GM18907 (cell line): ENCODE results near the gene MIPEP.
"Not testable (repeated sequence)": the region's sequence is repeated elsewhere in the genome, so short reads cannot be mapped to it uniquely, and the experiment has no call there.

Experiments used
- ATAC-seq: cut with Tn5 transposase; IDR thresholded peaks from one replicate; pipeline ENCODE4 v1.9.1; 2021; ENCODE audit warnings: mild to moderate bottlenecking, moderate library complexity; ENCODE audit not compliant: unreplicated experiment

The MIPEP gene

DNA sequence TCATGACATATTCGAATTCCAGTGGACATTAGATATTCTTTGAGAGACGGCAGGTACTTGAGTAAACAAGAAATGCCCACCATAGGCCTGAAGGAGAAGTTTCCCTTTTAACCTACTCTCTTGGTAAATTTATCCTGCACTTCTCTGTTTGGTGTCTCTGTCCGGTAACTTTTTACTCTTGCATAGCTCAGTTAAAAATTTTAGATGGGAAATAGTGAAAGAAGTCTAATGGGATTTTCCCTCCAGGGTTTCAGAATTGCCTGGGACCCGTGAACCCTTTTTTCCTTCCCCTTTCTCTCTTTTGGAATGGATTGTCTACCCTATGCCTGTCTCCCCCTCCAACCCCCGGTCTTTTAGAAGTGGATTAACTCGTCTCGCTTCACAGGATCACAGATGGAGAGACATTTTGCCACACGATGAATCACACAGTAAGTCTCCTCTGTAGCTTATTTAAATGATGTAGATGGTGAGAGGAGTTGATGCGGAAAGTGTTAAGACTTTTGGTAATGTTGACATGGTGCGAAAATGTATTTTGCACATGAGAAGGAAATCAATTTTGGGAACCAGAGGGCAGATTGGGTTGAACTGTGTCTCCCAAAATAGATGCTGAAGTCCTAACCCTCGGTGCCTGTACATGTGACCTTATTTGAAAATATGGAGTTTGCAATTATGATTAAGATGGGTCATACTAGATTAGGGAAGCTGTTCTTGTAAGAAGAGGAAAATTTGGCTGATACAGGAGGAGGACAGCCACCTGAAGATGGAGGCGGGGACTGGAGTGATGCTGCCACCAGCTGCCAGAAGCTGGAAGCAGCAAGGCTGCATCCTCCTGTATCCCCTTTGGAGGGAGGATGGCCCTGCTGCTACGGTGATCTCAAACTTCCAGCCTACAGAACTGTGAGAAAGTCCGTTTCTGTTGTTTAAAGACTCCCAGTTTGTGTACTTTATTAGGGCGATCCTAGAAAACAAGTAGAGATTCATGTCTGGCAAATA lies 711 bp upstream of the MIPEP start:
- ATAC-seq, result peak; percentile 18

DNA sequence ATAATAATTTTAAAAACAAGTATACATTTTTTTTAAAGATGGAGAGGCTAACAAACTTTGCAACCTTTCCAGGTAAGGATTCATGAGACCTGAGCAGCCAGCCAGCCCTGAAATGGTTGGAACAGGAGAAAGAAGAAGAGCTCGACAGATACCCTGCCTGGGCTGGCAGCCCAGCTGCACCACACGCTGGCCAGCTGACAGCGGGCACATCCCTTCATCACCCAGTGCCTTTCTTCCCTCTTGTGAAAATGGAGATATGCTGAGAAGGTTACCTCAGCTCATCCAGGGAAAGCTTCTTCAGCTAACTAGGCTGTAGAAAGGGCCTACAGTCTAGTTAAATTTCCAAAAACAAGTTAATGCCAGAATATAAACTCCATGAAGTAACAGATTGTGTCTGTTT lies 4.8 kb downstream of the MIPEP start:
- not testable (repeated sequence) for ATAC-seq

DNA sequence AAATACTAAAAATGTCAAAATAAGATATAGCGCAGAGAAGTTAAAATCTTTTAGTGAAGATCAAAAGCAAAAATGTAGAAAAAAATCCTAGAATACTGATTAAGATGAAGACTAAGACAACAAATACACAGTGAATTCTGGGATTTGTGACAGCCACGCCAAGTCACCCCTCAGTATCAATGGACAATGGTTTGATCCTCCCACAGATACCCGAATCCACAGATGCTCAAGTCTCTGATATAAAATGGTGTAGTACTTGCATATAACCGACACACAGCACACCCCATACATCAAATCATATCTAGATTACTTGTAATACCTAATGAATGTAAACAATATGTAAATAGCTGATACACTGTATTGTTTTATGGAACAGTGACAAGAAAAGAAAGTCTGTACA lies 5.9 kb downstream of the MIPEP start:
- no peak for ATAC-seq

DNA sequence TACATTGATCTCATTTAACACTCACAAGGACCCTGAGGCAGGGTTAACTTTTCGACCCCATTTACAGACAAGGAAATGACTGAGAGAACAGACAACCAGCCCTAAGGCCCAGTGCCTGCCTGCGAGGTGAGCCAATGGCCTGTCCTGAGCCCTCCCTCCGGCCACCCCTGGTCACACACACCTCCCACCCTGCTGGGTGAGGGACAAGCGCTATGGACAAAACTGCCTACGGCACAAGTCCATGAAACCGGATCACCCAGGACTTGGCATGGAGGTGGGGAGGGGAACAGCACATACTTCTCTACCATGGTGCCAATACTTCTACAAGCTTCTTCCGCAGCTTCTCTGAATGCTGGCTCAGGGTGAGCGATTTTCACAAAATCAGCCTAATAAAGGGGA lies 7.8 kb downstream of the MIPEP start:
- not testable (repeated sequence) for ATAC-seq

DNA sequence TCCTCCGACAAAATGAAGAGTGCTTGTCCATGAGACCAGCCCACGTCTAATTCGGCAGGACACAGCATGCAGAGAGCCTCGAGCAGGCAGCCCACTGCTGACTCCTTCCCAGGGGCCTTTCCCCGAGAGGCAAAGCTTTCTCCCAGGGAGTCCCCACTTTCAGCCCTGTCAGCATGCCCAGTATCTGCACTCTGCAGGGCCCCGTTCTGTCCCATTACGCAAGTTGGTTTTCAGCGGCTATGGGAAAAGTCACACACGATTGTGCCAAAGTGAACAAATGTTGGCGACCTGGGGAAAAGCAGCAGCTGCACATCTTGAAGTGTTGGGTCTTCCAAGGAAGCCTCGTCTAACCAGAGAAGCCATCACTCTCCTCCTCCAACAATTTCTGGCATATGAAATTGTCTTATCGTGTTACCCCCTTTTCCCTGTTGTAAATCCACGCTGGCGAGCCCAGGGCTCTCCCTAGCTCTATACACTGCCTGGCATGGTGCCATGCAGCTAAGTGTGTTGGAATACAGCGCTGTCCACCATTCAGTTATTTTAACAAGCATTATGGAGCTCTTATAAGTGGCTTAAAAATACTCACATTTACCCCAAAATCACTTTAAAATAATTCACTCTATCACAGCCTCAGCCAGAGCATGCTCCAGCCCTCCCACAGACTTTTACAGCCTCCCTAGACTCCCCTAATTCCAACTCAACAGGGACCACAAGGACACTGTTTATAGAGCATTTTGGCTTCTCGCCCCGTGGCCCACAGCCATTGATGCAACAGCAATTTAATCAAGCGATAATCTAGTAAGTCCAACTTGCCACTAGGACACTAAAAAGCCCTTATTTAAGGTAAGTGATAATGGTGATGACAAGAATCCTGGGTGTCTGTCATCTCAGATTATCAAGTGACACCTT lies 8.5 kb downstream of the MIPEP start:
- not testable (repeated sequence) for ATAC-seq

DNA sequence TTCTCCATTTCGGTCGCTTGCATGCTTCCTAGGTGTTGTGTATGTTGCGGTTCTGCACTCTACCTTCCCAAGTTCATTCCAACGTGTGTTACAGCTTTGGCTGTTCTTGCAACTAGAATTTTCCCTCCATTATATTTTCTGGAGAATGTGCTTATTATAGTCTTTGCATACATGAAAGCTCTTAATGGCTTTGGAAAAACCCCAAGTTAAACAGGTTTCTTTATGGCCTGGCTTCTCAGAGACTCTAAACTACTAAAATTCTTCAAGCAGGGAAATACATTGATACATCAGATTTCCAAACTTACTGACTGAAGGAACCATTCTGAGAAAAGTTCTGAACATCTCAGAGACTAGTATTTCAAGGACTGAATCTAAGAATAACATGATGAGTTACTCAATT lies 11.9 kb downstream of the MIPEP start:
- no peak for ATAC-seq

DNA sequence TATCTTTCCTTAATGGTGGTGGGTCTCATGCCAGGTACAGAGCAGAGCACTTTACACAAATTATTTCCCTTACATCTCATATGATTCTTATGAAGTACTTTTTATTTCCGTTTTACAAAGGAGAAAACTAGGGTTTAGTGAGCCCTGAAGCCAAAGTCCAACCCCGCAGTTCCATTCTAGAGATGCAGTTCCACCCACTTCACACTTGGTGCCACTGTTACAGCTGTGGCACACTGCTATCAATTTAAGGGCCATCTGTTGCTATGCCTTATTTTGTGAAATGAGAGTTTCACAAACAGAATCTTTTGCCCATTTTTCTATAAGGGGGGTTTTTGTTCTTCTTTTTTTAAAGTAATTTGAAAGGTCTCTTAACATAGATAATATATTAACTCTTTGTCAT lies 12.9 kb downstream of the MIPEP start:
- peak; percentile 57 for ATAC-seq

DNA sequence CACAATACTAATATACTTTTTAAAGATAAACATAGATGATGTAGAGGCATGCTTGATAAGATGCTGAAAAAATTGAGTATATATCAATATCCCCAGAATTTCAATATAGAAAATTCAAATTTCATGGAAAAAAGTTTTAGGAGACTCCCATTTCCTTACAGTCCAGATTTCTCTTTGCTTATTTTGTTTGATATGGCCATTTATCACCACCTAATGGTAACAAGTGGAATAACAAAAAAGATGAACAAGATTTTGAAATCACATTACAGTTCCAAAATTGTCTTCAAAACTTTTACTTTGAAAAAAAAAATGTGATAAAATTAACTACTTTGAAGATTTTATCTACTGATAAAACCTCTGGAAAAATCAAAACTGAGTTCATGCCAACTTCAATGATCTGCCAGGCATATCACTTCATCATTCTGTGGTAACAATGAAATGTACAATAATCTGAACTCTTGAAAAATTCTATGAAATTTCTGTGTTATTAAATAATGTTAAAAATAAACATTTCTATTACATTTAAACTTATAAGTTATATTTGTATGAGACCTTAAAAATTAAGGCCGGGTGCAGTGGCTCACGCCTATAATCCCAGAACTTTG lies 17.5 kb downstream of the MIPEP start:
- no peak for ATAC-seq

DNA sequence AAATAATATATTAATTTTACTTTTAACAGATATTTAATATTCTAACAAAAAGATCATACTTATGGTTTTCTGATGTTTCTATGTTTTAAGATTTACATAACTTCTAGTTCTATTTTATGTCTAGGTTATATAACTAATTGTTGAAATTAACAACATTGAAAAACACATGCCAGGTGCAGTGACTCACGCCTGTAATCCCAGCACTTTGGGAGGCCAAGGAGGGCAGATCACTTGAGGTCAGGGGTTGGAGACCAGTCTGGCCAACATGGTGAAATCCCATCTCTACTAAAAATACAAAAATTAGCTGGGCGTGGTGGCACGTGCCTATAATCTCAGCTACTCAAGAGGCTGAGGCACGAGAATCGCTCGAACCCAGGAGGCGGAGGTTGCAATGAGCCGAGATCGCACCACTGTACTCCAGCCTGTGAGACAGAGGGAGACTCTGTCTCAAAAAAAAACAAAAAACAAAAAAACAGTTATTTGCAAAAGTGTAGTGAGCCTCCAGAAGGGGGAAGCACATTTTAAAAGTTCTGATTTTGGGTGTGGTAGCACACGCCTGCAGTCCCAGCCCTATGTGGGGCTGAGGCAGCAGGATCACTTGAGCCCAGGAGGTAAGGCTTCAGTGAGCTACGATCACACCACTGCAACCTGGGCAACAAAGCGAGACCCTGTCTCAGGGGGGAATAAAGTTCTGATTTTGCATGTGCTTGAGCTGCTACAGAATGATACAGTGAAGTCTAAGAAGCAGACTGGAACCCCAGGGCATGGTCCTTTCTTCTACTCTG lies 18.7 kb downstream of the MIPEP start:
- no peak for ATAC-seq

DNA sequence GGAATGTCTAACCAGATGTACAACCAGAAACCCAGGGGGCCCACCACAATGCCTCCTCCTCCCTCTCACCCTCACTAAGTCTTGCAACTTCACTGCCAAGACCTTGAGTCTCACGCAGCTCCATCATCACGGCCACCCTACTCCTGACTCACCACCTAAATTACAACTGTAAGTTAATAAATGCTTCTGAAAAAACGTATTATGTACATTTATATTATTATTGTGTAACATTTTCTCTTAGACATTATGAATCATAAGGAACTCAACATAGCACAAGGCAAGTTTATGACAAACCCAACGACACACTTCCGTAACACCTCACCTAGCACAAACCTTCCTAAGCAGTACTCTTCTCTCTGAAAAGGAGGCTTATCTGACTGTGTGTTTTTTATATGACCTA lies 20.7 kb downstream of the MIPEP start:
- ATAC-seq, result no peak

DNA sequence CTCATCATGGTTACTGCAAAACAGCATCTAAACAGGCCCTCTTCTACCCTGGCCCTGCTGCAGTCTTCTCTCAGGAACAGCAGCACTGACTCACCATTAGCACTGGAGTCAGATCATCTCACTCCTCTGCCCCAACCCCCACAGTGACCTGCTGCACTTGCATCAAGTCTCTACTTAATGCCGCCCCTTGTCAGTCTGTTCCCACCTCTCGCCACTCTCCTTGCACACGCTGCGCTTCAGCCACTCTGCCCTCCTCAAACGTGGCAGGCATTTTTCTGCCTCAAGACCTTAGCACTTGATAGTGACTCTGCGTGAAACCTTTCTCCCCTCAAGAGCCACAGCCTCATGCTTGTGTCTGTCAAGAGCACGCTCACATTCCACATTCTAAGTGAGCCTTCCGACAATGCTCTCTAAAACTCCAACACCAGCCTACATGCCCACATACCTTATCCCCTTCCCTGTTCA lies 22.1 kb downstream of the MIPEP start:
- ATAC-seq, result no peak

DNA sequence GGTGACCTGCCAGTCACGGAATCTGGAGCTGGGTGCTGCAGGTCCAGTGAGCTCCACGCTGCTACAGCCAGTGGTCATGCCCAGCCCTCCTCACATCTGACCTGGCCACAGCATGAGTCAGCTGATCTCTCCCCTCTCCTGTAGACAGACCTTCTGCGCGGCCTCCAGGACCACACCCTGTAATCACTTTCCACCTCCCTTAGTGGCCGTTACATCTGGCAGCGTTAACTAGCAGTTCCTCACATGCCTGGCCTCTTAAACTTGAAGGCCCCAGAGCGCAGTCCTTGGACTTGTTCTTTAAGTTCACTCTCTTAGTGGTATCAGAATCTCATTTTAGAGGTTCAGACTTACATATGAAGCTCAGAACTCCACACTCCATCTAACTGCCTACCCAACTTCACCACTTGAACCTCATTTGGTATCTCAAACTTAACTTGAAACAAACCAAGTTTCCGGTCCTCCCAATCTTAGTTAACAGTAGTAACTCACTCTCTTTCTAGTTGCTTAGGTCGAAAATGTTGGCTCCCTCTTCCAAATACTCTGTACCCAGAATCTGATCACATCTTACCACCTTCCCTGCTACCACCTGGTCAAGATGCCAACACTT lies 22.7 kb downstream of the MIPEP start:
- no peak for ATAC-seq

DNA sequence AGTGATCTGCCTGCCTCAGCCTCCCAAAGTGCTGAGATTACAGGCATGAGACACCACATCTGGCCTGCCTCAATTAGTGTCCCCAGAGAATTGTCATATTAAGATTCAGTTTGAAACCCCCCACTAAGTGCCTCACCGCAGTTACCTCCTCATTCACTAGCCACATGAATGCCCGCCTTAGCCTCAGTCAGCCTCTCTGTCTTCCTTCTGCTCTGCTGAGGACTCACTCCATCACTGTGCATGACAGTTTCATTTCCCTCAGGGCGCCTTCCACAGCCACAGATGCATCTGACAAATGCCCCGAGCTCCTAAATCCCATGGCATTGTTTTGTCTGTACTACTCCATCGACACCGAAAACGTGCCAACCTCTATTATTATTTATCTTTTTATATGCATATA lies 23.3 kb downstream of the MIPEP start:
- ATAC-seq, result no peak

DNA sequence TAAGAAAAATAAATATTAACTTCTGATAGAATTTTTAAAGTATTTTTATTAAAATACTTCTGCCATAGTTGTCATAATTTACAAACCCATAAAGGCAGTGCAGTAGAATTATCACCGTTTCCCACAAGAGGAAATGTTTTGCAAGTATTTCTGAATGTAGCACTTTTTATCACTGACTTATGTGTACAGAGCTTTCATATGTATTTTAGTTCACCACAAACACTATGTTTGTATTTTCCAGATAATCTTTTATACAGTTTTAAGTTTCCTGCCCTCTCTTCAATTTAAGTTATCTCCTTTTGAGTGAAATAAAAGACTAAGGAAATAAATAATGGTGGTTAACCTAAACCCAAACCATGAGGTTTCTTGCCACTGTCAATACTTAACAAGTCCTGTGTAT lies 24.2 kb downstream of the MIPEP start:
- no peak for ATAC-seq

DNA sequence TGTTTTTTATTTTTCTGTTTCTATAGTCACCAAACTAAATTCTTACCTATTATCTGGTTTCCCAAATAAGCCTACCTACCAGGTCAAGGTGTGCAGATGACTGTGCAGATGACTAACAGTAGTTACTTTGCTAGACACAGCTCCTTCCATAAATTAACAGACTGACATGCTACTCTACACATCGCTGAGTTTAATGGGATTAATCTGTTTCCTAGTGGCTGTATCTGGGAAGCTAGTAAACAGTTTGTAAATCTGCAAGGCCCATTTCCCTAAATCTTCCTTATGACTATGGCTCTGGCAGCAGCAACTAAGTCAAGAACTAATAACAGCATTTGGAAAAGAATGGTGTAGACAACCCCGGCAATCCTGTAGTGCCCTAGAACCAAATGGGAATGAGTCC lies 27.9 kb downstream of the MIPEP start:
- ATAC-seq, result no peak

DNA sequence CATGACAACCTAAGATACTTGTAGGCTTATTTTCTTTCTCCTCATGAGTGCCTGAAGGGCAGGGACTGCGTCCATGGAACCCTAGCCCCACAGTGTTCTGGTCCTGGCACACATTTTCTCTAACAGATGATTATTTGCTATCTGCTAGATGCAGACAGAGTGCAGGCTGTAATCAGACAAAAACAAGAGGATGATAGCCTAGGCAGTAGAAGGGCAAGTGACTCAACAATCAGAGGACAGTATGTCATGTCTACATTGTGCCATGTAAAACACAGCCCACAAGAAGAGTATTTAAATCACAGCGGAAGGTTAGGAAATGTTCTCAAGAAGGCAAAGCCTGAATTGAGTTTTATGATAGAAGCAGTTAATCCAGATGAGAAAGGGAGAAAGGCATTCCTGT lies 29.3 kb downstream of the MIPEP start:
- ATAC-seq, result no peak

DNA sequence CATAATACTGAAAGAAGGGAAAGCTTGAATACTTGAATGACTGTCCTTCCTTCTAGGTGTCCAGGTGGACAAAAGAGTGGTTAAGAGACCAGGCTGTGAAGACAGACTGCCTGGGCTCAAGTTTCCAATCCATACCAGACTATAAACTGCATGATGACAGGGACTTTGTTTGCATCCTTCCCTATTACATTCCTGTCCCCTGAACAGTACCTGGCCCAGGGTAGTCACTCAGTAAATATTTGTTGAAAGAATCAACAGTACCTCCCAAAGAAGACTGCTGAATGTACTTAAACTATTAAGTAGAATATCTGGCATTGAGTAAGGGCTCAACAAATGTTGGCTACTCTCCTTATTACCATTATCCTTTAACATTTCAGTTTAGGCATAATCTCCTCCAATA lies 29.7 kb downstream of the MIPEP start:
- no peak for ATAC-seq

DNA sequence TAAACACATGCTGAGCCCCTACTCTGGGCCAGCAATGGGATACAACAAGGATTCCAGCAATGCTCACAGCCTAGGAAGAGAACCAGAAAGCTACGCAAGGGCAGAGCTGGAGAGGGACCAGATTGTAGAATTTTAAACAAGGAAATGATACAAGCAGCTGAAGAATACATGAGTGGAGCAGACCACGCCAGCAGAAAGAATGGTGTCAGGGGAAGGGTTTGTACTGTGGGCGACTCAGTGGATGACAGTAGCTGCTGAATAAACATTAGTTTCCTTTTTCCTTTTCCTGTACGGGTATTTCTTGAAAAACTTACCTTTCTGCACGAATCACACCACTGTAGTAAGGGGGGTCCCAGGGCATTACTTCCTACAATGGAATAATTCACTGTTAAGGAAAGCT lies 30.7 kb downstream of the MIPEP start:
- no peak for ATAC-seq

DNA sequence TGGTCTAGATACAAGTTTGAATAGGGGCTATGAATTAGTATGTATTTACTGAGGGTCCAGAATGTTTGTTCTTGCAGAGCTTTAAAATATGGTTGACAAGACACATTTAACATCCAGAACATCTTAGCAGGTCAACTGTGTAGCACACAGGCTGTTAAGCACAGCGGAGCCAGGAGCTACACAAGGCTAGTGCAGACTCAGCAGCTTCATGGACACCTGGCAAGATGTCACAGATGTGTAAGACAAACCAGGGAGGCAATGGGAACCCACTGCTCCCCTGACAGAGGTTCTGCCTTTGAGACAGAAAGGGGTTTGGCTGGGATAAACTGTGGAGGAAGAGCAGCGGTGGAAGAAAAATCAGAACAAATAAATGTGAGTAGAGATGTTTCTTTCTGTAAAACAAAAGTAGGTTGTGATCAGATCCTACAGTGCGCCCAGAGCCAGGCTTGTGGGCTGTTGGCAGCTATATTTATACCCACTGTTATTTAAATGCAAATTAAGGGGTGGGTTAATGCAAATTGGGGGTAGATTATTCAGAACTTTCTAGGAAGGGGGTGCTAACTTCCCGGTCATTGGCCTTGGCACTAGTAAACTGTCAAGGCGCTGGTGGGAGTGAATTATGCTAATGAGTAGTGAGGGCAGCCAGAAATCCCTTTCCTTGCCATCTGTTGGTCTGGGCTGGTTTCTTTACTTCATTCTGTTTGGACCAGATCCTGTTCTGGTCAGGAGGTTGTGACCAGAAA lies 33.0 kb downstream of the MIPEP start:
- no peak for ATAC-seq
